NOMO-1 (cell line): ENCODE results near the gene SPATS2L.

Experiments
- DNase-seq, 2 experiments: peaks; one replicate each; lab custom pipeline; 2025; ENCODE audit not compliant: unreplicated experiment in 2 of 2; lab: John Stamatoyannopoulos, UW

Gene SPATS2L

GRCh38 chr2:200403814-200404213 is 97.3 kb downstream of the SPATS2L start:
- peak; percentile 28 to 84 for DNase-seq

GRCh38 chr2:200404615-200405014 is 98.1 kb downstream of the SPATS2L start:
- no peak for DNase-seq

GRCh38 chr2:200405599-200406298 is 99.3 kb downstream of the SPATS2L start:
- peak in 1 of 2 experiments; percentile 63 for DNase-seq

- DNase-seq, result peak in 1 of 2 experiments; percentile 37
These were observed 99.9 kb downstream of the SPATS2L start for GRCh38 chr2:200406379-200406778.

- peak; percentile 22 to 44 for DNase-seq
These were observed 102.2 kb downstream of the SPATS2L start for GRCh38 chr2:200408428-200409316.

- DNase-seq, result no peak
These were observed 105.3 kb downstream of the SPATS2L start for GRCh38 chr2:200411831-200412230.

- no peak for DNase-seq
These were observed 107.9 kb downstream of the SPATS2L start for GRCh38 chr2:200414367-200414766.

GRCh38 chr2:200415455-200415854 is 109.0 kb downstream of the SPATS2L start:
- no peak for DNase-seq

GRCh38 chr2:200416878-200417277 is 110.4 kb downstream of the SPATS2L start:
- DNase-seq, result no peak

- no peak for DNase-seq
These were observed 110.9 kb downstream of the SPATS2L start for GRCh38 chr2:200417366-200417765.

- no peak for DNase-seq
These were observed 111.9 kb downstream of the SPATS2L start for GRCh38 chr2:200418399-200418798.

- no peak for DNase-seq
These were observed 112.8 kb downstream of the SPATS2L start for GRCh38 chr2:200419325-200419724.

GRCh38 chr2:200421270-200421669 is 114.8 kb downstream of the SPATS2L start:
- DNase-seq, result no peak

- DNase-seq, result no peak
These were observed 115.6 kb downstream of the SPATS2L start for GRCh38 chr2:200422071-200422470.

GRCh38 chr2:200422532-200423261 is 116.2 kb downstream of the SPATS2L start:
- DNase-seq, result no peak

GRCh38 chr2:200423541-200423940 is 117.0 kb downstream of the SPATS2L start:
- no peak for DNase-seq

GRCh38 chr2:200425026-200425821 is 118.7 kb downstream of the SPATS2L start:
- no peak for DNase-seq

- DNase-seq, result no peak
These were observed 120.3 kb downstream of the SPATS2L start for GRCh38 chr2:200426754-200427153.

- no peak for DNase-seq
These were observed 122.6 kb downstream of the SPATS2L start for GRCh38 chr2:200428961-200429665.

GRCh38 chr2:200430017-200430416 is 123.5 kb downstream of the SPATS2L start:
- no peak for DNase-seq
